Gastroesophageal sphincter (tissue), 3 donors: Measurements from ENCODE around the gene NME4.

Source experiments
- EP300 ChIP-seq: sonication (generic); formaldehyde crosslinking; IDR thresholded peaks from one replicate; pipeline ENCODE4 v1.6.1; 2017; ENCODE audit warnings: antibody characterized with exemption, mild to moderate bottlenecking
- POLR2A ChIP-seq, 2 donors: fragments of 450-650 bp; IDR thresholded peaks; one replicate each; pipeline ENCODE4 v1.6.1; 2017; ENCODE audit warnings: antibody characterized with exemption in 2 of 2, mild to moderate bottlenecking in 2 of 2, moderate library complexity in 1 of 2
- POLR2AphosphoS5 ChIP-seq: sonication (generic); formaldehyde crosslinking; IDR thresholded peaks from one replicate; pipeline ENCODE4 v1.6.1; 2017; ENCODE audit warnings: antibody characterized with exemption
- TF ChIP-seq, protein P1 (sequence below), 4 experiments: fragments of 200-600 bp in 2 of 4; fragments of 450-650 bp in 2 of 4; sonication (generic) in 1 of 4; IDR thresholded peaks; one replicate each; pipeline ENCODE4 v1.5.1; 2017 to 2019; ENCODE audit warnings: antibody characterized with exemption in 4 of 4, mild to moderate bottlenecking in 2 of 4, moderate library complexity in 2 of 4

DNA sequence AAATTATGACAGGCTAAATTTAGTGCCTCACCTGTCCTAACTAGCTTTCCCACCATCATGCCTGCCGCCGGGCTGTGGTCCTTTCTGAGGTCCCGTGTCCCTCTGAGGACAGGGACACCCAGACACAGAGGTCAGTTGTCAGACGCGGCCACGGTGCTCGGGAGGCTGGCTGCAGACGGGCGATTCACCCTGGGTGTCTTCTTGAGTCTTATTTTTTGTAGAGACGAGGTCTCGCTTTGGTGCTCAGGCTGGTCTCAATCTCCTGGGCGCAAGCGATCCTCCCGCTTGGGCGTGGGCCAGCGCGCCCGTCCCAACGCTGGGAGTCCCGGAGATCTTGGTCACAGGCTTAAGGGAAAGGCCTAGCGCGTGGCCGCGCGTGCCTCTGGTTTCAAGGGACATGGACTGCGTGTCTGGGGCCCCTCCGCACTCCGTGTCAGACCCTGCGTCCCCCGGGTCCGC lies 27.7 kb downstream of the NME4 start:
- TF ChIP-seq POLR2A (IDR thresholded peaks at IDR 0.05), result no peak
- no peak for TF ChIP-seq EP300
- TF ChIP-seq, protein P1, sequence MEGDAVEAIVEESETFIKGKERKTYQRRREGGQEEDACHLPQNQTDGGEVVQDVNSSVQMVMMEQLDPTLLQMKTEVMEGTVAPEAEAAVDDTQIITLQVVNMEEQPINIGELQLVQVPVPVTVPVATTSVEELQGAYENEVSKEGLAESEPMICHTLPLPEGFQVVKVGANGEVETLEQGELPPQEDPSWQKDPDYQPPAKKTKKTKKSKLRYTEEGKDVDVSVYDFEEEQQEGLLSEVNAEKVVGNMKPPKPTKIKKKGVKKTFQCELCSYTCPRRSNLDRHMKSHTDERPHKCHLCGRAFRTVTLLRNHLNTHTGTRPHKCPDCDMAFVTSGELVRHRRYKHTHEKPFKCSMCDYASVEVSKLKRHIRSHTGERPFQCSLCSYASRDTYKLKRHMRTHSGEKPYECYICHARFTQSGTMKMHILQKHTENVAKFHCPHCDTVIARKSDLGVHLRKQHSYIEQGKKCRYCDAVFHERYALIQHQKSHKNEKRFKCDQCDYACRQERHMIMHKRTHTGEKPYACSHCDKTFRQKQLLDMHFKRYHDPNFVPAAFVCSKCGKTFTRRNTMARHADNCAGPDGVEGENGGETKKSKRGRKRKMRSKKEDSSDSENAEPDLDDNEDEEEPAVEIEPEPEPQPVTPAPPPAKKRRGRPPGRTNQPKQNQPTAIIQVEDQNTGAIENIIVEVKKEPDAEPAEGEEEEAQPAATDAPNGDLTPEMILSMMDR (IDR thresholded peaks at IDR 0.05), result no peak
- no peak for TF ChIP-seq POLR2AphosphoS5
